HepG2 (cell line): ENCODE measurements around the gene PRSS8. TPM values are rescaled to one million over a fixed set of nuclear protein-coding genes. Genes with fewer than 3 reads are reported as not detected.

Experiments used
- BORCS8-MEF2B ChIP-seq: sonication (generic); formaldehyde crosslinking; IDR thresholded peaks from 2 replicates; pipeline ENCODE4 v1.8.0; 2022; ENCODE audit warnings: mild to moderate bottlenecking, missing genetic modification reagents
- CBX5 ChIP-seq: sonication (generic); formaldehyde crosslinking; IDR thresholded peaks from 2 replicates; pipeline ENCODE4 v1.4.0; 2020; ENCODE audit warnings: missing genetic modification reagents, borderline replicate concordance
- CREBL2 ChIP-seq: sonication (generic); formaldehyde crosslinking; IDR thresholded peaks from 2 replicates; pipeline ENCODE4 v1.8.1; 2023; ENCODE audit warnings: missing genetic modification reagents, mild to moderate bottlenecking, borderline replicate concordance
- DPF2 ChIP-seq: sonication (generic); formaldehyde crosslinking; IDR thresholded peaks from 2 replicates; pipeline ENCODE4 v1.4.0; 2020; ENCODE audit warnings: mild to moderate bottlenecking, low read depth, missing genetic modification reagents, borderline replicate concordance
- ETS1 ChIP-seq: sonication (generic); formaldehyde crosslinking; IDR thresholded peaks from 2 replicates; pipeline ENCODE4 v1.4.0; 2020; ENCODE audit warnings: missing genetic modification reagents
- FOXP1 ChIP-seq, 2 experiments: fragments of 450-650 bp in 1 of 2; IDR thresholded peaks; 2 replicates each; pipeline ENCODE4 v1.6.1; 2017 to 2018; ENCODE audit warnings: antibody characterized with exemption in 1 of 2
- KDM6A ChIP-seq: IDR thresholded peaks from 2 replicates; pipeline ENCODE4 v1.6.1; 2016; ENCODE audit warnings: low read depth
- MAFK ChIP-seq, 2 experiments: IDR thresholded peaks in 1 of 2; conservative IDR thresholded peaks in 1 of 2; 2 replicates each; pipeline ENCODE4 v1.6.1; 2011; ENCODE audit warnings: improper control_type of control experiment in 2 of 2, low read length in 2 of 2
- MBD4 ChIP-seq: IDR thresholded peaks from 2 replicates; pipeline ENCODE4 v1.6.1; 2012; ENCODE audit warnings: low read length, inconsistent platforms, borderline replicate concordance
- MEF2D ChIP-seq: sonication (generic); formaldehyde crosslinking; IDR thresholded peaks from 2 replicates; pipeline ENCODE4 v1.5.1; 2020; ENCODE audit warnings: mild to moderate bottlenecking, missing genetic modification reagents
- MYC ChIP-seq: sonication (generic); formaldehyde crosslinking; IDR thresholded peaks from 2 replicates; pipeline ENCODE4 v1.9.0; 2021; ENCODE audit warnings: missing genetic modification reagents, borderline replicate concordance
- NPAS2 ChIP-seq: sonication (generic); formaldehyde crosslinking; IDR thresholded peaks from 2 replicates; pipeline ENCODE4 v1.8.0; 2022; ENCODE audit warnings: mild to moderate bottlenecking, missing genetic modification reagents, borderline replicate concordance
- PAWR ChIP-seq: sonication (generic); formaldehyde crosslinking; IDR thresholded peaks from 2 replicates; pipeline ENCODE4 v1.4.0; 2020; ENCODE audit warnings: missing genetic modification reagents, mild to moderate bottlenecking, borderline replicate concordance
- PAX8 ChIP-seq: sonication (generic); formaldehyde crosslinking; IDR thresholded peaks from 2 replicates; pipeline ENCODE4 v1.8.0; 2022; ENCODE audit warnings: mild to moderate bottlenecking, missing genetic modification reagents, borderline replicate concordance
- POLR2A ChIP-seq, 2 experiments: IDR thresholded peaks; 2 replicates each; pipeline ENCODE4 v1.6.1; 2011; ENCODE audit warnings: low read depth in 2 of 2, low read length in 2 of 2, mild to moderate bottlenecking in 1 of 2, moderate library complexity in 1 of 2; ENCODE audit not compliant: insufficient read depth in 1 of 2
- SP1 ChIP-seq, 2 experiments: fragments of 450-650 bp in 1 of 2; sonication (generic) in 1 of 2; formaldehyde crosslinking in 1 of 2; IDR thresholded peaks; 2 replicates each; pipeline versions ENCODE4 v1.4.0 to v1.6.1; 2016 to 2020; ENCODE audit warnings: missing genetic modification reagents in 1 of 2
- ZMYM3 ChIP-seq: sonication (generic); formaldehyde crosslinking; IDR thresholded peaks from 2 replicates; pipeline ENCODE4 v1.5.1; 2020; ENCODE audit warnings: mild to moderate bottlenecking, missing genetic modification reagents
- ZMYM4 ChIP-seq: sonication (generic); formaldehyde crosslinking; IDR thresholded peaks from 2 replicates; pipeline ENCODE4 v1.8.1; 2023; ENCODE audit warnings: mild to moderate bottlenecking, missing genetic modification reagents
- ZNF160 ChIP-seq: sonication (generic); formaldehyde crosslinking; IDR thresholded peaks from 2 replicates; pipeline ENCODE4 v1.8.0; 2022; ENCODE audit warnings: mild to moderate bottlenecking, inconsistent platforms, missing genetic modification reagents
- ZNF44 ChIP-seq: sonication (generic); formaldehyde crosslinking; IDR thresholded peaks from 2 replicates; pipeline ENCODE4 v1.5.1; 2020; ENCODE audit warnings: mild to moderate bottlenecking, missing genetic modification reagents
- ZNF501 ChIP-seq: sonication (generic); formaldehyde crosslinking; IDR thresholded peaks from 2 replicates; pipeline ENCODE4 v1.5.1; 2020; ENCODE audit warnings: mild to moderate bottlenecking, moderate library complexity, missing genetic modification reagents
- ZNF510 ChIP-seq: sonication (generic); formaldehyde crosslinking; IDR thresholded peaks from 2 replicates; pipeline ENCODE4 v1.4.0; 2020; ENCODE audit warnings: low read depth, mild to moderate bottlenecking, missing genetic modification reagents
- ZNF678 ChIP-seq: sonication (generic); formaldehyde crosslinking; IDR thresholded peaks from 2 replicates; pipeline ENCODE4 v1.4.0; 2020; ENCODE audit warnings: mild to moderate bottlenecking, missing genetic modification reagents
- ZNF746 ChIP-seq: sonication (generic); formaldehyde crosslinking; IDR thresholded peaks from 2 replicates; pipeline ENCODE4 v1.8.0; 2022; ENCODE audit warnings: mild to moderate bottlenecking, missing genetic modification reagents
- polyA plus RNA-seq, 8 experiments: library from polyadenylated mRNA; depleted of rRNA in 3 of 8; stranded (reverse) in 7 of 8; unstranded in 1 of 8; fragments of >200 nt; fragmentation: Illumina TruSeq in 4 of 8; extraction: Trizol in 4 of 8; gene quantifications; 2 replicates each; pipeline versions ENCODE4 v1.2.1 to v1.2.3, GENCODE V29; 2011 to 2016; ENCODE audit warnings: low read depth in 4 of 8, missing spikeins in 1 of 8, mixed read lengths in 1 of 8; ENCODE audit not compliant: insufficient read depth in 1 of 8
- total RNA-seq, 5 experiments: library from RNA; depleted of rRNA; stranded (reverse); fragments of >200 nt; fragmentation: Illumina TruSeq; extraction: Trizol; gene quantifications; 2 replicates each; pipeline ENCODE4 v1.2.3, GENCODE V29; 2016; ENCODE audit warnings: low read depth in 1 of 5
- TF ChIP-seq, protein P1 (sequence below): IDR thresholded peaks from 2 replicates; pipeline ENCODE4 v1.6.1; 2016; ENCODE audit warnings: low read depth
- TF ChIP-seq, protein P2 (sequence below): fragments of 450-650 bp; IDR thresholded peaks from 2 replicates; pipeline ENCODE4 v1.6.1; 2017; ENCODE audit warnings: mild to moderate bottlenecking

PRSS8 gene
- total and polyA plus RNA-seq, 2 of the 13 experiments (the other 11 are each of a cell fraction or from before 2014, with no cell fraction given), result 2.6 to 7.2 TPM

DNA sequence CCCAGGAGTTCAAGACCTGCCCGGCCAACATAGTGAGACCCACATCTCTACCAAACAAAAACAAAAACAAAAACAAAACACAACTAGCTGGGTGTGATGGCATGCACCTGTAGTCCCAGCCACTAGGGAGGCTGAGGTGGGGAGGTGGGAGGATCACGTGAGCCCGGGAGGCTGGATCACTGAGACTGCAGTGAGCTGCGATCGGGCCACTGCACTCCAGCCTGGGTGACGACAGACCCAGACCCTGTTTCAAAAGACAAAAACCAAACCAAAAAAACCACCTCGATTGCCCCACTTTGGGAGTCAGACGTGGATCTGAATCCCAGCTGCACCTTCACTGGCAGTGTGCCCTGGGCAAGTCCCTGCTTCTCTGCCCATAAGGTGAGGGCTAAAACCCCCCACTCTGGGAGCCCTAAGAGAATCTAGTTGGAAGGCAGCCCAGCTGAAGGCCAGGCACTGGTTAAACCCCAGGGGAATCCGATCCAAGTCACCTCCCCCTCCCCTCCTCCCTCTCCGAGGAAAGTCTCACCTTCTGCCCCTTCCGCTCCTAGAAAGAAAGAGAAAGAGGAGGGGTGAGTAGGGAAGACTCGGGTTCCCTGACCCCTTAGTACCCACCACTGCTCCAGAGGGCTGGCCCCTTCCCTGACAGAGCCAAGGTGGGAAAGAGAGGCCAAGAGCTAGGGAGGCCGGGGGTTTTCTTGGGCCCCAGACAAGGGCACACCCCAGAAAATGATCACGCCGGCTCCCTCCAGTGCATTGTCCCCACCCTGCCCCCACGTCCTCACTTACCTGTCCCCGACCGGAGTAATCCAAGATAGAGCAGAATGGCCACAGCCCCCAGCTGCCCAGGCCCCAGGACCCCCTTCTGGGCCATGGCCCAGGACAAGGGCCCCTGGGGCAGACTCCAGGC lies 647 bp downstream of the PRSS8 start (continued):
- TF ChIP-seq ETS1 (CRISPR knock-in tag) (no peak), ZMYM4 (no peak; the same call in 1 of the 2 replicates), PAX8 (CRISPR knock-in tag) (no peak), ZNF746 (CRISPR knock-in tag) (no peak), ZNF501 (CRISPR knock-in tag) (no peak), KDM6A (CRISPR knock-in tag) (no peak), SP1 (IDR thresholded peaks at IDR 0.05) (no peak), SP1 (CRISPR knock-in tag; IDR thresholded peaks at IDR 0.05) (no peak), PAWR (CRISPR knock-in tag) (no peak), FOXP1 (IDR thresholded peaks at IDR 0.05) (no peak), FOXP1 (CRISPR knock-in tag; IDR thresholded peaks at IDR 0.05) (no peak), MYC (no peak), ZNF678 (no peak), MBD4 (no peak), ZMYM3 (CRISPR knock-in tag) (no peak), NPAS2 (no peak), CBX5 (no peak), ZNF44 (CRISPR knock-in tag) (no peak), MEF2D (CRISPR knock-in tag) (no peak), MAFK (conservative IDR thresholded peaks at IDR 0.05 in 1 of 2, IDR thresholded peaks at IDR 0.05 in 1 of 2; ENCODE audit: low read length in 2 of 2) (no peak), POLR2A (IDR thresholded peaks at IDR 0.05; ENCODE audit: insufficient read depth in 1 of 2, low read depth in 2 of 2, low read length in 2 of 2) (no peak), ZNF160 (CRISPR knock-in tag) (no peak), CREBL2 (no peak), ZNF510 (CRISPR knock-in tag) (no peak; the same call in 1 of the 2 replicates), BORCS8-MEF2B (no peak), DPF2 (CRISPR knock-in tag) (no peak)
- TF ChIP-seq, protein P1, sequence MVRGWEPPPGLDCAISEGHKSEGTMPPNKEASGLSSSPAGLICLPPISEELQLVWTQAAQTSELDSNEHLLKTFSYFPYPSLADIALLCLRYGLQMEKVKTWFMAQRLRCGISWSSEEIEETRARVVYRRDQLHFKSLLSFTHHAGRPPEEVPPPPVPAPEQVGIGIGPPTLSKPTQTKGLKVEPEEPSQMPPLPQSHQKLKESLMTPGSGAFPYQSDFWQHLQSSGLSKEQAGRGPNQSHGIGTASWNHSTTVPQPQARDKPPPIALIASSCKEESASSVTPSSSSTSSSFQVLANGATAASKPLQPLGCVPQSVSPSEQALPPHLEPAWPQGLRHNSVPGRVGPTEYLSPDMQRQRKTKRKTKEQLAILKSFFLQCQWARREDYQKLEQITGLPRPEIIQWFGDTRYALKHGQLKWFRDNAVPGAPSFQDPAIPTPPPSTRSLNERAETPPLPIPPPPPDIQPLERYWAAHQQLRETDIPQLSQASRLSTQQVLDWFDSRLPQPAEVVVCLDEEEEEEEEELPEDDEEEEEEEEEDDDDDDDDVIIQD (CRISPR knock-in tag), result no peak
- TF ChIP-seq, protein P2, sequence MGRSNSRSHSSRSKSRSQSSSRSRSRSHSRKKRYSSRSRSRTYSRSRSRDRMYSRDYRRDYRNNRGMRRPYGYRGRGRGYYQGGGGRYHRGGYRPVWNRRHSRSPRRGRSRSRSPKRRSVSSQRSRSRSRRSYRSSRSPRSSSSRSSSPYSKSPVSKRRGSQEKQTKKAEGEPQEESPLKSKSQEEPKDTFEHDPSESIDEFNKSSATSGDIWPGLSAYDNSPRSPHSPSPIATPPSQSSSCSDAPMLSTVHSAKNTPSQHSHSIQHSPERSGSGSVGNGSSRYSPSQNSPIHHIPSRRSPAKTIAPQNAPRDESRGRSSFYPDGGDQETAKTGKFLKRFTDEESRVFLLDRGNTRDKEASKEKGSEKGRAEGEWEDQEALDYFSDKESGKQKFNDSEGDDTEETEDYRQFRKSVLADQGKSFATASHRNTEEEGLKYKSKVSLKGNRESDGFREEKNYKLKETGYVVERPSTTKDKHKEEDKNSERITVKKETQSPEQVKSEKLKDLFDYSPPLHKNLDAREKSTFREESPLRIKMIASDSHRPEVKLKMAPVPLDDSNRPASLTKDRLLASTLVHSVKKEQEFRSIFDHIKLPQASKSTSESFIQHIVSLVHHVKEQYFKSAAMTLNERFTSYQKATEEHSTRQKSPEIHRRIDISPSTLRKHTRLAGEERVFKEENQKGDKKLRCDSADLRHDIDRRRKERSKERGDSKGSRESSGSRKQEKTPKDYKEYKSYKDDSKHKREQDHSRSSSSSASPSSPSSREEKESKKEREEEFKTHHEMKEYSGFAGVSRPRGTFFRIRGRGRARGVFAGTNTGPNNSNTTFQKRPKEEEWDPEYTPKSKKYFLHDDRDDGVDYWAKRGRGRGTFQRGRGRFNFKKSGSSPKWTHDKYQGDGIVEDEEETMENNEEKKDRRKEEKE, result no peak
